B cell (primary cell): ENCODE results near the gene RIPOR2. TPM values are rescaled to one million over a fixed set of nuclear protein-coding genes. Genes with fewer than 3 reads are reported as not detected.

Experiments
- ATAC-seq: fragments of 200-7000 bp; cut with Tn5 transposase; one replicate; pipeline ENCODE4 v1.10.0; 2021; ENCODE audit warnings: low read depth, mild to moderate bottlenecking, moderate number of reproducible peaks, moderate library complexity
- CTCF ChIA-PET: fragments of 350-600 bp; sonication (Branson Sonifier 250); formaldehyde crosslinking; loops from one replicate; lab custom pipeline; 2021; ENCODE audit warnings: antibody characterized with exemption, inconsistent platforms; lab: Charles Lee
- POLR2A ChIA-PET: fragments of 350-600 bp; sonication (Branson Sonifier 250); formaldehyde crosslinking; loops from one replicate; lab custom pipeline; 2021; ENCODE audit warnings: antibody characterized with exemption; lab: Charles Lee
- DNase-seq: peaks from one replicate; pipeline ENCODE4 v3.0.0; 2013
- H2AFZ ChIP-seq: 2 replicates; pipeline ENCODE4 v1.6.1; 2012; ENCODE audit warnings: mild to moderate bottlenecking, low read depth, low read length; ENCODE audit not compliant: insufficient read depth, poor library complexity, severe bottlenecking
- H3K27ac ChIP-seq, 2 donors: 1 replicate in 1 of 2; 2 replicates in 1 of 2; pipeline ENCODE4 v1.5.1; 2012 to 2013; ENCODE audit warnings: low read length in 2 of 2, mild to moderate bottlenecking in 2 of 2, moderate library complexity in 1 of 2
- H3K27me3 ChIP-seq, 4 experiments: fragments of 200-600 bp in 1 of 4; sonication (generic) in 1 of 4; replicated peaks in 1 of 4; 1 replicate in 2 of 4; 2 replicates in 2 of 4; pipeline versions ENCODE4 v1.6.1 to v1.7.0; 2013 to 2016; ENCODE audit warnings: low read length in 3 of 4, mild to moderate bottlenecking in 2 of 4, mixed read lengths in 1 of 4, moderate library complexity in 1 of 4; ENCODE audit not compliant: insufficient read depth in 4 of 4, control insufficient read depth in 3 of 4; ENCODE audit errors: control extremely low read depth in 1 of 4
- H3K36me3 ChIP-seq, 2 experiments: replicated peaks in 1 of 2; 1 replicate in 1 of 2; 2 replicates in 1 of 2; pipeline versions ENCODE4 v1.6.1 to v1.7.1; 2013; ENCODE audit warnings: low read length in 1 of 2; ENCODE audit not compliant: insufficient read depth in 2 of 2, control insufficient read depth in 1 of 2; ENCODE audit errors: control extremely low read depth in 1 of 2, extremely low read depth in 1 of 2
- H3K4me1 ChIP-seq, 2 donors: fragments of 200-600 bp in 1 of 2; sonication (generic) in 1 of 2; 1 replicate in 1 of 2; 2 replicates in 1 of 2; pipeline versions ENCODE4 v1.5.1 to v1.6.1; 2013 to 2017; ENCODE audit warnings: low read length in 2 of 2; ENCODE audit not compliant: control insufficient read depth in 2 of 2, insufficient read depth in 2 of 2
- H3K4me2 ChIP-seq: replicated peaks from 2 replicates; pipeline ENCODE3; 2012; ENCODE audit warnings: mild to moderate bottlenecking, low read depth, low read length; ENCODE audit not compliant: poor library complexity, severe bottlenecking
- H3K4me3 ChIP-seq, 5 experiments: fragments of 200-600 bp in 1 of 5; sonication (generic) in 1 of 5; 1 replicate in 3 of 5; 2 replicates in 2 of 5; pipeline versions ENCODE4 v1.5.1 to v1.7.0; 2011 to 2016; ENCODE audit warnings: low read length in 4 of 5, mild to moderate bottlenecking in 4 of 5, low read depth in 2 of 5, control low read depth in 1 of 5, moderate library complexity in 1 of 5; ENCODE audit not compliant: insufficient read depth in 1 of 5; ENCODE audit errors: control extremely low read depth in 1 of 5, extremely low read depth in 1 of 5
- H3K79me2 ChIP-seq: fragments of 200-600 bp; sonication (generic); one replicate; pipeline ENCODE4 v1.6.0; 2016; ENCODE audit warnings: low read length; ENCODE audit not compliant: control insufficient read depth, insufficient read depth
- H3K9ac ChIP-seq: fragments of 200-600 bp; sonication (generic); 2 replicates; pipeline ENCODE4 v1.6.1; 2017; ENCODE audit warnings: mild to moderate bottlenecking, low read length, moderate library complexity
- H3K9me3 ChIP-seq, 3 donors: one replicate each; pipeline versions ENCODE4 v1.6.1 to v1.7.1; 2013; ENCODE audit warnings: low read length in 2 of 3; ENCODE audit not compliant: control insufficient read depth in 2 of 3, insufficient read depth in 1 of 3; ENCODE audit errors: control extremely low read depth in 1 of 3
- H4K20me1 ChIP-seq: 2 replicates; pipeline ENCODE4 v1.6.0; 2012; ENCODE audit warnings: mild to moderate bottlenecking, low read length; ENCODE audit not compliant: insufficient read depth, control insufficient read depth, poor library complexity, severe bottlenecking
- H3K27ac Mint-ChIP-seq: one replicate; pipeline ENCODE4 v1.8.0; 2021; ENCODE audit warnings: mixed read lengths
- H3K27me3 Mint-ChIP-seq: one replicate; pipeline ENCODE4 v1.8.0; 2021; ENCODE audit warnings: mixed read lengths
- H3K4me1 Mint-ChIP-seq: one replicate; pipeline ENCODE4 v1.8.0; 2021; ENCODE audit warnings: mixed read lengths
- H3K4me3 Mint-ChIP-seq: one replicate; pipeline ENCODE4 v1.8.0; 2021; ENCODE audit warnings: mixed read lengths
- H3K9me3 Mint-ChIP-seq: one replicate; pipeline ENCODE4 v1.8.0; 2022; ENCODE audit warnings: mixed read lengths; ENCODE audit not compliant: insufficient read depth
- EZH2 ChIP-seq: IDR thresholded peaks from 2 replicates; pipeline ENCODE4 v1.6.1; 2012; ENCODE audit warnings: borderline replicate concordance, low read depth, mild to moderate bottlenecking, moderate library complexity, low read length; ENCODE audit not compliant: insufficient read depth, poor library complexity, severe bottlenecking
- WGBS: methylation state at CpG from one replicate; pipeline ENCODE4 v1.1.5; 2013; ENCODE audit warnings: missing lambda C conversion rate; ENCODE audit not compliant: insufficient coverage; 5-methylcytosine and 5-hydroxymethylcytosine counted together
- intact Hi-C: fragments of 100-400 bp; cut with micrococcal nuclease; formaldehyde crosslinking; loops from one replicate; pipeline ENCODE4 v1.10.0; 2022
- polyA plus RNA-seq: library from polyadenylated mRNA; depleted of rRNA; stranded (reverse); fragments of >200 nt; gene quantifications from 2 replicates; pipeline ENCODE4 v1.2.3, GENCODE V29; 2012
- total RNA-seq, 2 donors: library from RNA; stranded (reverse); fragments of 120-200 nt in 1 of 2; gene quantifications; 1 replicate in 1 of 2; 2 replicates in 1 of 2; pipeline versions ENCODE4 v1.2.3 to v1.2.4, GENCODE V29; 2013 to 2022
- TF ChIP-seq, protein P1 (sequence below): fragments of 200-600 bp; IDR thresholded peaks from one replicate; pipeline ENCODE4 v1.8.0; 2022; ENCODE audit warnings: antibody characterized with exemption, mild to moderate bottlenecking

RIPOR2 gene
- total and polyA plus RNA-seq, 2 donors (not counting 1 experiment from before 2014, with no cell fraction given), result 300 to 430 TPM

GRCh38 chr6:24936641-24937317 lies 1.0 kb upstream of the RIPOR2 start:
- peaks cover 53 to 54% of the 10 kb centered on the region in 2 donors for H3K4me1 ChIP-seq

More at GRCh38 chr6:24936641-24937317, 1.0 kb upstream of the RIPOR2 start:
- ChIA-PET POLR2A (interaction anchor here (0.9 to 10.0 kb wide), 11 partner anchors 10 to 81 kb away, joined by 3 to 229 read pairs (median 23); no protein-coding TSS in a partner anchor), CTCF (interaction anchor here (0.7 to 19.0 kb wide), 20 partner anchors 8 to 134 kb away, joined by 3 to 465 read pairs (median 18); no protein-coding TSS in a partner anchor)
- no peaks in the 10 kb centered on the region for H3K27me3 ChIP-seq
- peaks cover under 1 to 23% of the 10 kb centered on the region in 2 experiments for H3K36me3 ChIP-seq
- Mint-ChIP-seq H3K9me3 (no peaks in the 10 kb centered on the region), H3K27me3 (no peaks in the 10 kb centered on the region), H3K4me1 (peaks cover 70% of the 10 kb centered on the region), H3K27ac (peak overlapping the region; percentile 90), H3K4me3 (peak overlapping the region; percentile 95)
- peaks cover 4% of the 10 kb centered on the region for H4K20me1 ChIP-seq
- peak overlapping the region; percentile 93 for H3K27ac ChIP-seq
- WGBS, result 4% methylated on average over 4 of the region's 5 CpGs
- peaks cover 88% of the 10 kb centered on the region for H3K79me2 ChIP-seq
- H2AFZ ChIP-seq, result no peak overlapping the region
- intact Hi-C loops, result loop anchor here (1.0 to 5.0 kb wide), 3 partner anchors 13 to 214 kb away; no protein-coding TSS in a partner anchor
- TF ChIP-seq, protein P1, sequence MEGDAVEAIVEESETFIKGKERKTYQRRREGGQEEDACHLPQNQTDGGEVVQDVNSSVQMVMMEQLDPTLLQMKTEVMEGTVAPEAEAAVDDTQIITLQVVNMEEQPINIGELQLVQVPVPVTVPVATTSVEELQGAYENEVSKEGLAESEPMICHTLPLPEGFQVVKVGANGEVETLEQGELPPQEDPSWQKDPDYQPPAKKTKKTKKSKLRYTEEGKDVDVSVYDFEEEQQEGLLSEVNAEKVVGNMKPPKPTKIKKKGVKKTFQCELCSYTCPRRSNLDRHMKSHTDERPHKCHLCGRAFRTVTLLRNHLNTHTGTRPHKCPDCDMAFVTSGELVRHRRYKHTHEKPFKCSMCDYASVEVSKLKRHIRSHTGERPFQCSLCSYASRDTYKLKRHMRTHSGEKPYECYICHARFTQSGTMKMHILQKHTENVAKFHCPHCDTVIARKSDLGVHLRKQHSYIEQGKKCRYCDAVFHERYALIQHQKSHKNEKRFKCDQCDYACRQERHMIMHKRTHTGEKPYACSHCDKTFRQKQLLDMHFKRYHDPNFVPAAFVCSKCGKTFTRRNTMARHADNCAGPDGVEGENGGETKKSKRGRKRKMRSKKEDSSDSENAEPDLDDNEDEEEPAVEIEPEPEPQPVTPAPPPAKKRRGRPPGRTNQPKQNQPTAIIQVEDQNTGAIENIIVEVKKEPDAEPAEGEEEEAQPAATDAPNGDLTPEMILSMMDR, result no peak
- TF ChIP-seq EZH2, result no peak
- H3K4me3 ChIP-seq, result peak overlapping the region; percentile 72 to 100 (median 86)
- DNase-seq, result peak; percentile 82
- no peaks in the 10 kb centered on the region for H3K9me3 ChIP-seq
- H3K4me2 ChIP-seq, result peak overlapping the region; percentile 77
- peak overlapping the region; percentile 84 for H3K9ac ChIP-seq
- ATAC-seq, result peak; percentile 68
